GM23248 (cell line): ENCODE results near the gene RECQL5. TPM values are rescaled to one million over a fixed set of nuclear protein-coding genes. Genes with fewer than 3 reads are reported as not detected.

ENCODE experiments used
- DNase-seq: peaks from one replicate; pipeline ENCODE4 v3.0.0-alpha.2; 2015
- H2AFZ ChIP-seq: fragments of 200-600 bp; sonication (generic); 2 replicates; pipeline ENCODE4 v1.6.1; 2016; ENCODE audit warnings: antibody characterized with exemption
- H3F3A ChIP-seq: fragments of 200-600 bp; sonication (generic); 2 replicates; pipeline ENCODE4 v1.6.1; 2016; ENCODE audit warnings: mild to moderate bottlenecking, antibody characterized with exemption, mixed run types; ENCODE audit not compliant: insufficient read depth
- H3K27ac ChIP-seq: fragments of 200-600 bp; sonication (generic); 2 replicates; pipeline ENCODE4 v1.5.1; 2016; ENCODE audit warnings: mild to moderate bottlenecking
- H3K27me3 ChIP-seq: fragments of 200-600 bp; sonication (generic); replicated peaks from 2 replicates; pipeline ENCODE4 v1.6.1; 2016; ENCODE audit warnings: mild to moderate bottlenecking; ENCODE audit not compliant: insufficient read depth
- H3K36me3 ChIP-seq: fragments of 200-600 bp; sonication (generic); 2 replicates; pipeline ENCODE4 v1.6.1; 2016; ENCODE audit warnings: low read depth, mild to moderate bottlenecking
- H3K4me1 ChIP-seq: fragments of 200-600 bp; sonication (generic); 2 replicates; pipeline ENCODE4 v1.6.1; 2016; ENCODE audit warnings: mild to moderate bottlenecking; ENCODE audit not compliant: insufficient read depth
- H3K4me2 ChIP-seq: fragments of 200-600 bp; sonication (generic); one replicate; pipeline ENCODE4 v1.6.1; 2016; ENCODE audit warnings: mild to moderate bottlenecking; ENCODE audit not compliant: unreplicated experiment
- H3K4me3 ChIP-seq: fragments of 200-600 bp; sonication (generic); 2 replicates; pipeline ENCODE4 v1.5.1; 2016; ENCODE audit warnings: mild to moderate bottlenecking
- H3K79me2 ChIP-seq: fragments of 200-600 bp; sonication (generic); 2 replicates; pipeline ENCODE4 v1.6.1; 2016; ENCODE audit warnings: mild to moderate bottlenecking; ENCODE audit not compliant: insufficient read depth
- H3K9ac ChIP-seq: fragments of 200-600 bp; sonication (generic); 2 replicates; pipeline ENCODE4 v1.6.1; 2016; ENCODE audit warnings: mild to moderate bottlenecking
- H3K9me2 ChIP-seq: fragments of 200-600 bp; sonication (generic); 2 replicates; pipeline ENCODE4 v1.6.1; 2016; ENCODE audit warnings: mixed run types, mild to moderate bottlenecking, moderate library complexity; ENCODE audit not compliant: insufficient read depth
- H3K9me3 ChIP-seq: fragments of 200-600 bp; sonication (generic); one replicate; pipeline ENCODE4 v1.6.1; 2017; ENCODE audit warnings: low read depth
- H4K20me1 ChIP-seq: fragments of 200-600 bp; sonication (generic); 2 replicates; pipeline ENCODE4 v1.6.0; 2016; ENCODE audit not compliant: insufficient read depth
- EZH2 ChIP-seq: fragments of 200-600 bp; sonication (generic); IDR thresholded peaks from 2 replicates; pipeline ENCODE4 v1.6.1; 2018; ENCODE audit warnings: antibody characterized with exemption, mild to moderate bottlenecking; ENCODE audit not compliant: insufficient read depth, poor library complexity, severe bottlenecking
- EZH2phosphoT487 ChIP-seq: fragments of 200-600 bp; sonication (generic); IDR thresholded peaks from 2 replicates; pipeline ENCODE4 v1.6.1; 2018; ENCODE audit warnings: antibody characterized with exemption, moderate library complexity, mild to moderate bottlenecking, low read depth; ENCODE audit not compliant: insufficient read depth
- WGBS, 2 experiments: methylation state at CpG; one replicate each; pipeline ENCODE4 v1.1.6; 2015 to 2017; ENCODE audit warnings: low lambda C conversion rate in 2 of 2, low coverage in 1 of 2; ENCODE audit errors: missing lambda C conversion rate in 2 of 2; 5-methylcytosine and 5-hydroxymethylcytosine counted together
- in situ Hi-C: fragments of 300-500 bp; cut with MboI; formaldehyde crosslinking; loops from 2 replicates; pipeline ENCODE4 v1.15.0; 2020
- polyA plus RNA-seq: library from polyadenylated mRNA; unstranded; fragments of >200 nt; fragmentation: Nextera tagmentation; extraction: Ambion mirVana; gene quantifications from 2 replicates; pipeline ENCODE4 v1.2.1, GENCODE V29; 2016
- total RNA-seq: library from RNA; depleted of rRNA; stranded (reverse); fragments of >200 nt; shearing (Covaris generic); gene quantifications from 2 replicates; pipeline ENCODE4 v1.2.3, GENCODE V29; 2014

The RECQL5 gene
- total and polyA plus RNA-seq, 2 experiments from 2014 or later: 12.8 to 20.9 TPM

GRCh38 chr17:75607086-75607485, 59.9 kb downstream of the RECQL5 start:
- H2AFZ ChIP-seq: no peak overlapping the region

GRCh38 chr17:75605790-75606189, 61.2 kb downstream of the RECQL5 start:
- no peak for DNase-seq
- 79% methylated on average over 15 to 16 of the region's 16 CpGs for WGBS, 2 experiments

More at GRCh38 chr17:75607086-75607485, 59.9 kb downstream of the RECQL5 start:
- no peak for DNase-seq
- no peak for TF ChIP-seq EZH2phosphoT487
- TF ChIP-seq EZH2: no peak
- Histone ChIP-seq H3K9me2 (no peaks in the 10 kb centered on the region), H3K27me3 (no peaks in the 10 kb centered on the region), H3K4me1 (0 out of 2 replicates have a peak, but pooled peaks cover 5% of the 10 kb centered on the region), H3F3A (no peaks in the 10 kb centered on the region), H3K9ac (no peak overlapping the region), H3K4me2 (no peak overlapping the region), H4K20me1 (no peaks in the 10 kb centered on the region), H3K79me2 (no peaks in the 10 kb centered on the region), H3K4me3 (no peak overlapping the region), H3K9me3 (no peaks in the 10 kb centered on the region), H3K36me3 (no peaks in the 10 kb centered on the region), H3K27ac (no peak overlapping the region)
- in situ Hi-C loops: no loop called here
- 84 to 85% methylated on average over 5 of the region's 5 CpGs for WGBS, 2 experiments

GRCh38 chr17:75604034-75604695, 62.8 kb downstream of the RECQL5 start:
- Histone ChIP-seq H3K9me3 (no peaks in the 10 kb centered on the region), H3K4me3 (no peak overlapping the region), H3K79me2 (no peaks in the 10 kb centered on the region), H3F3A (no peaks in the 10 kb centered on the region), H3K9me2 (no peaks in the 10 kb centered on the region), H3K27me3 (no peaks in the 10 kb centered on the region), H3K9ac (no peak overlapping the region), H3K4me2 (no peak overlapping the region), H3K27ac (no peak overlapping the region), H2AFZ (no peak overlapping the region), H3K36me3 (no peaks in the 10 kb centered on the region), H4K20me1 (no peaks in the 10 kb centered on the region), H3K4me1 (0 out of 2 replicates have a peak, but pooled peaks cover 5% of the 10 kb centered on the region)
- in situ Hi-C loops: no loop called here
- WGBS, 2 experiments: 38 to 47% methylated on average over 8 to 12 of the region's 12 CpGs
- DNase-seq: peak; percentile 70
- no peak for TF ChIP-seq EZH2
- no peak for TF ChIP-seq EZH2phosphoT487

More at GRCh38 chr17:75605790-75606189, 61.2 kb downstream of the RECQL5 start:
- H3K4me2 ChIP-seq: no peak overlapping the region
- no peaks in the 10 kb centered on the region for H4K20me1 ChIP-seq
- H3F3A ChIP-seq: no peaks in the 10 kb centered on the region
- in situ Hi-C loops: no loop called here
- H3K9me2 ChIP-seq: no peaks in the 10 kb centered on the region
- 0 out of 2 replicates have a peak, but pooled peaks cover 5% of the 10 kb centered on the region for H3K4me1 ChIP-seq
- H3K9me3 ChIP-seq: no peaks in the 10 kb centered on the region
- no peaks in the 10 kb centered on the region for H3K36me3 ChIP-seq
- TF ChIP-seq EZH2phosphoT487 (no peak), EZH2 (no peak)
- no peak overlapping the region for H3K9ac ChIP-seq
- no peaks in the 10 kb centered on the region for H3K79me2 ChIP-seq
- no peak overlapping the region for H2AFZ ChIP-seq
- H3K4me3 ChIP-seq: no peak overlapping the region
- H3K27ac ChIP-seq: no peak overlapping the region
- H3K27me3 ChIP-seq: no peaks in the 10 kb centered on the region

GRCh38 chr17:75603123-75603522, 63.8 kb downstream of the RECQL5 start:
- H3K27ac ChIP-seq: no peak overlapping the region
- H3K4me1 ChIP-seq: 0 out of 2 replicates have a peak, but pooled peaks cover 5% of the 10 kb centered on the region
- no peaks in the 10 kb centered on the region for H4K20me1 ChIP-seq
- no peak overlapping the region for H3K4me3 ChIP-seq
- H3K4me2 ChIP-seq: no peak overlapping the region
- no peaks in the 10 kb centered on the region for H3K79me2 ChIP-seq
- H3F3A ChIP-seq: no peaks in the 10 kb centered on the region
- no peaks in the 10 kb centered on the region for H3K9me2 ChIP-seq
- H3K36me3 ChIP-seq: no peaks in the 10 kb centered on the region
- DNase-seq: no peak
- H3K27me3 ChIP-seq: no peaks in the 10 kb centered on the region
- in situ Hi-C loops: no loop called here
- TF ChIP-seq EZH2 (no peak), EZH2phosphoT487 (no peak)
- WGBS, 2 experiments: 71 to 79% methylated on average over 7 to 9 of the region's 9 CpGs
- H3K9me3 ChIP-seq: no peaks in the 10 kb centered on the region
- H2AFZ ChIP-seq: no peak overlapping the region
- H3K9ac ChIP-seq: no peak overlapping the region
